Immature natural killer cell (primary cell): Measurements from ENCODE around the gene BAX. TPM values are rescaled to one million over a fixed set of nuclear protein-coding genes. Genes with fewer than 3 reads are reported as not detected.
"Not testable (repeated sequence)": the region's sequence is repeated elsewhere in the genome, so short reads cannot be mapped to it uniquely, and the experiment has no call there.

ENCODE experiments used
- DNase-seq, 3 donors: peaks; one replicate each; pipeline ENCODE4 v3.0.0; 2022; ENCODE audit warnings: mixed read lengths in 1 of 3
- H3K27ac Mint-ChIP-seq, 6 donors: one replicate each; pipeline ENCODE4 v1.8.0; 2020; ENCODE audit warnings: mixed read lengths in 6 of 6, mild to moderate bottlenecking in 5 of 6, inconsistent platforms in 4 of 6, moderate library complexity in 3 of 6
- H3K27me3 Mint-ChIP-seq, 3 donors: one replicate each; pipeline ENCODE4 v1.8.0; 2020 to 2021; ENCODE audit warnings: low read depth in 3 of 3, mild to moderate bottlenecking in 3 of 3, mixed read lengths in 3 of 3, moderate library complexity in 3 of 3, inconsistent platforms in 1 of 3
- H3K36me3 Mint-ChIP-seq, 3 donors: one replicate each; pipeline ENCODE4 v1.8.0; 2020; ENCODE audit warnings: mixed read lengths in 3 of 3, inconsistent platforms in 2 of 3, mild to moderate bottlenecking in 2 of 3
- H3K4me1 Mint-ChIP-seq, 2 donors: one replicate each; pipeline ENCODE4 v1.8.0; 2020; ENCODE audit warnings: inconsistent platforms in 2 of 2, mild to moderate bottlenecking in 2 of 2, mixed read lengths in 2 of 2, moderate library complexity in 1 of 2
- H3K4me3 Mint-ChIP-seq, 5 donors: one replicate each; pipeline ENCODE4 v1.8.0; 2020; ENCODE audit warnings: mild to moderate bottlenecking in 5 of 5, mixed read lengths in 5 of 5, inconsistent platforms in 3 of 5, moderate library complexity in 3 of 5
- H3K9me3 Mint-ChIP-seq, 6 donors: one replicate each; pipeline ENCODE4 v1.8.0; 2020; ENCODE audit warnings: mild to moderate bottlenecking in 6 of 6, mixed read lengths in 6 of 6, inconsistent platforms in 4 of 6, moderate library complexity in 3 of 6
- polyA plus RNA-seq, 3 donors: library from polyadenylated mRNA; unstranded; fragments of 300-500 nt; fragmentation: Illumina TruSeq; gene quantifications; one replicate each; pipeline ENCODE4 v1.2.3, GENCODE V29; 2021

The BAX gene
- 100 to 1,000 TPM in 2 of 3 donors, 10 to 100 TPM in 1; 88.6 to 137 (median 106) TPM for polyA plus RNA-seq

DNA sequence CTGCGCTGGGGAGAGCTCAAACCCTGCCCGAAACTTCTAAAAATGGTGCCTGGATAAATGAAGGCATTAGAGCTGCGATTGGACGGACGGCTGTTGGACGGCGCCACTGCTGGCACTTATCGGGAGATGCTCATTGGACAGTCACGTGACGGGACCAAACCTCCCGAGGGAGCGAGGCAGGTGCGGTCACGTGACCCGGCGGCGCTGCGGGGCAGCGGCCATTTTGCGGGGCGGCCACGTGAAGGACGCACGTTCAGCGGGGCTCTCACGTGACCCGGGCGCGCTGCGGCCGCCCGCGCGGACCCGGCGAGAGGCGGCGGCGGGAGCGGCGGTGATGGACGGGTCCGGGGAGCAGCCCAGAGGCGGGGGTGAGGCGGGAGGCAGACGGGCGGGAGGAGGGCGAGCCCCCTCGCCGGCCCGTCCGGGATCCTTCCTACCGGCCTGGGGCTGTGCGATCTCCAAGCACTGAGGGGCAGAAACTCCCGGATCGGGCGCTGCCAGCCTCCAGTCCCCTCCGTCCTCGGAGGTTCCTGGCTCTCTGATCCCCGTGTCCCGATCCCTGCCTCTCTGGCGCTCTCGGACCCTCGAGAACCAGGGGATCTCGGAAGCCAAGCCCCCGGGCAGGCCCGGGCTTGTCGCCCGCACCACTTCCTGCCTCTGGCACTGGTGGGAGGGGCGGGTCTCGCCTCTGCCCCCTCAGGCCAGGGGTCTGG, at the start of gene BAX:
BAX (plus strand) TSS at position 281 of the 713 bp plus-strand sequence; CDS start at position 335, 54 bp downstream.
- peak within 1 kb of the TSS; percentile 68 to 92 (median 87) for H3K27ac Mint-ChIP-seq
- peaks cover 23 to 33% of the 10 kb centered on the region in 2 donors for H3K4me1 Mint-ChIP-seq
- peaks cover 3 to 8% (median 5%) of the 10 kb centered on the region in 3 donors for H3K27me3 Mint-ChIP-seq
- H3K36me3 Mint-ChIP-seq: peaks cover 3 to 7% (median 4%) of the 10 kb centered on the region in 3 donors
- peak; percentile 79 to 81 (median 80) for DNase-seq
- no peaks in the 10 kb centered on the region for H3K9me3 Mint-ChIP-seq
- H3K4me3 Mint-ChIP-seq: peak within 1 kb of the TSS; percentile 93 to 96 (median 93)

DNA sequence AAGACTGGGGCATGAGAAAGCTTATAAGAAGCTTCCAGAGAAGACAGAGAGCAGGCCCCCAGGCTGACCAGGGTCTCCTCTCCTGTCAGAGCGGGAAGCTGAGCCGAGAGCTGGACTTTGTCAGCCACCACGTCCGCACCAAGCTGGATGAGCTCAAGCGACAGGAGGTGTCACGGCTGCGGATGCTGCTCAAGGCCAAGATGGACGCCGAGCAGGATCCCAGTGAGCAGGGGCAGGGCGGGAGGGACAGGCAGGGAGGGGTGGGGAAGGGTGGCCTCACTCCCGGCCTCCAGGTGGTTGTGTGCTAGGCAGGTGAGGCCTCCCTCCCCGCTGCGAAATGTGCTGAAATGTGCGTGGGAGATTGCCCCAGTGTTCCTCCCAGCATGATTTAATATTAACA, 49.0 kb upstream of the BAX start:
- H3K4me1 Mint-ChIP-seq: peaks cover 14 to 20% of the 10 kb centered on the region in 2 donors
- no peaks in the 10 kb centered on the region for H3K9me3 Mint-ChIP-seq
- no peak for DNase-seq
- H3K36me3 Mint-ChIP-seq: peaks cover 7 to 27% (median 10%) of the 10 kb centered on the region in 3 donors
- no peak overlapping the region for H3K27ac Mint-ChIP-seq
- H3K4me3 Mint-ChIP-seq: no peak overlapping the region
- H3K27me3 Mint-ChIP-seq: peaks cover 0 to 1% (median 0%) of the 10 kb centered on the region in 3 donors

DNA sequence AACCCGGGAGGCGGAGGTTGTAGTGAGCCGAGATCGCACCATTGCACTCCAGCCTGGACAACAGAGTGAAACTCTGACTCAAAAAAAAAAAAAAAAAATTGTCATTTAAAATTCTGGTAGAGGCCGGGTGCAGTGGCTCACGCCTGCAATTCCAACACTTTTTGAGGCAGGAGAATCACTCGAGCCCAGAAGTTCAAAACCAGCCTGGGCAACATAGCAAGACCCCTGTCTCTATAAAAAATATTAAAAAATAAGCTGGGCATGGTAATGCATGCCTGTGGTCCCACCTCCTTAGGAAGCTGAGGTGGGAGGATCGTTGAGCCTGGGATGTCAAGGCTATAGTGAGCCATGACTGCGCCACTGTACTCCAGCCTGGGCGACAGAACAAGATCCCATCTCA, 48.4 kb upstream of the BAX start:
- Mint-ChIP-seq H3K4me1 (peaks cover 7 to 14% of the 10 kb centered on the region in 2 donors), H3K27ac (no peak overlapping the region), H3K36me3 (peaks cover 4 to 31% (median 13%) of the 10 kb centered on the region in 3 donors), H3K27me3 (peaks cover 0 to 1% (median 0%) of the 10 kb centered on the region in 3 donors), H3K4me3 (no peak overlapping the region), H3K9me3 (no peaks in the 10 kb centered on the region)
- DNase-seq: no peak

DNA sequence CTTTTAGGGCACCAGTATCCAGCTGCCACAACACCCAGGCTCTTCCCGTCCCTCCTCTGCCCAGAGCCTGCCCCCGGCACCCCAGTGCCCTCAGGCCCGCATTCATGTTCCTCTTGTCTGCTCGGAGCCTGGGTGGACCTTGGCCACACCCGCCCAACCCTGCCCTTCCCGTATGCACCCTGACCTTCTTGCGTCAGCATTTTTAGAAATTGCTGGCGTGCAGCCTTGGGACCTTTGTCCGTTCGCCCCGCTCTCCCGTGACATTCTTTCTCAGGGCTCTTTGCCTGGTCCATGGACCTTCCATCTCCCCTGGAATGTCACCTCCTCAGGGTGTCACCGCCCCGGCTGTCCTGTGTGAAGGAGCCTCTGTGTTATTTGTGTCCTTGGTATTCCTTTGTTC, 47.0 kb upstream of the BAX start:
- H3K4me1 Mint-ChIP-seq: peaks cover under 1 to 2% of the 10 kb centered on the region in 2 donors
- no peak overlapping the region for H3K27ac Mint-ChIP-seq
- H3K9me3 Mint-ChIP-seq: no peaks in the 10 kb centered on the region
- H3K27me3 Mint-ChIP-seq: peaks cover 0 to 2% (median 0%) of the 10 kb centered on the region in 3 donors
- peaks cover 10 to 35% (median 18%) of the 10 kb centered on the region in 3 donors for H3K36me3 Mint-ChIP-seq
- DNase-seq: no peak
- no peak overlapping the region for H3K4me3 Mint-ChIP-seq

DNA sequence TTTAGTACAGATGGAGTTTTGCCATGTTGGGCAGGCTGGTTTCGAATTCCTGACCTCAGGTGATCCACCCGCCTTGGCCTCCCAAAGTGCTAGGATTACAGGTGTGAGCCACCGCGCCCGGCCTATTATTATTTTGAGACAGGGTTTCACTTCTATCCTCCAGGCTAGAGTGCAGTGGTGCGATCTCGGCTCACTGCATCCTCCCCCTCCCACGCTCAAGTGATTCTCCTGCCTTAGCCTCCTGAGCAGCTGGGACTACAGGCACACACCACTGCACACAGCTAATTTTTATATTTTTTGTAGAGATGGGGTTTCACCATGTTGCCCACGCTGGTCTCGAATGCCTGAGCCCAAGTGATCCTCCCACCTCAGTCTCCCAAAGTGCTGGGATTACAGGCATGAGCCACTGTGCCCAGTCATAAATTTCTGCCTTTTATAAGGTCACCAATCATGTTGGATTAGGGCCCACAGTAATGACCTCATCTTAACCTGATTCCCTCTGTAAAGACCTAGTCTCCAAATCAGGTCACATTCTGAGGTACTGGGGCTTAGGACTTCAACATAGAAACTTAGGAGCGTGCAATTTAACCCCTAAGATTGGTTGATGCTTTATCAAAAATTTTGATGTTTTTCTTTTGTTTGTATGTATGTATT, 45.1 kb upstream of the BAX start:
- not testable (repeated sequence) for H3K27me3 Mint-ChIP-seq, DNase-seq, H3K27ac Mint-ChIP-seq, H3K4me3 Mint-ChIP-seq, H3K9me3 Mint-ChIP-seq, H3K4me1 Mint-ChIP-seq
- H3K36me3 Mint-ChIP-seq: peaks cover 22 to 43% (median 29%) of the 10 kb centered on the region in 3 donors

DNA sequence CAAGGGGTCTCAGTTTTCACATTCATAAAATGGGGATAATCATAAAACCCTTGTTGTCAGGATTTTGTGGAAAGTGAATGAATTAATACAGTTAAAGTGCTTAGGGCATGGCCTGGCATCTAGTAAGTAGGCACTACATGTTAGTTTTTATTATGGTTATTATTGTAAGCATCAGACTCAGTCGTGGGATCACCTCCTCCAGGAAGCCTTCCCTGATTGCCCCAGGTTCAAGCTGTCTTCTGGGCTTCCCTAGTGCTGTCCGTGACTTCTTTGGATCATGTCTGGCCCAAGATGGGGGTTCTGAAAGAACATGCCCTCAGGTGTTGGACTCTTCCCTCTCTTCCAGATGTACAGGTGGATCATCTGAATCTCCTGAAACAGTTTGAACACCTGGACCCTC, 43.9 kb upstream of the BAX start:
- Mint-ChIP-seq H3K9me3 (no peaks in the 10 kb centered on the region), H3K36me3 (peaks cover 24 to 45% (median 25%) of the 10 kb centered on the region in 3 donors), H3K27ac (no peak overlapping the region), H3K4me1 (no peaks in the 10 kb centered on the region), H3K4me3 (no peak overlapping the region), H3K27me3 (peaks cover 0 to 2% (median 0%) of the 10 kb centered on the region in 3 donors)
- no peak for DNase-seq

DNA sequence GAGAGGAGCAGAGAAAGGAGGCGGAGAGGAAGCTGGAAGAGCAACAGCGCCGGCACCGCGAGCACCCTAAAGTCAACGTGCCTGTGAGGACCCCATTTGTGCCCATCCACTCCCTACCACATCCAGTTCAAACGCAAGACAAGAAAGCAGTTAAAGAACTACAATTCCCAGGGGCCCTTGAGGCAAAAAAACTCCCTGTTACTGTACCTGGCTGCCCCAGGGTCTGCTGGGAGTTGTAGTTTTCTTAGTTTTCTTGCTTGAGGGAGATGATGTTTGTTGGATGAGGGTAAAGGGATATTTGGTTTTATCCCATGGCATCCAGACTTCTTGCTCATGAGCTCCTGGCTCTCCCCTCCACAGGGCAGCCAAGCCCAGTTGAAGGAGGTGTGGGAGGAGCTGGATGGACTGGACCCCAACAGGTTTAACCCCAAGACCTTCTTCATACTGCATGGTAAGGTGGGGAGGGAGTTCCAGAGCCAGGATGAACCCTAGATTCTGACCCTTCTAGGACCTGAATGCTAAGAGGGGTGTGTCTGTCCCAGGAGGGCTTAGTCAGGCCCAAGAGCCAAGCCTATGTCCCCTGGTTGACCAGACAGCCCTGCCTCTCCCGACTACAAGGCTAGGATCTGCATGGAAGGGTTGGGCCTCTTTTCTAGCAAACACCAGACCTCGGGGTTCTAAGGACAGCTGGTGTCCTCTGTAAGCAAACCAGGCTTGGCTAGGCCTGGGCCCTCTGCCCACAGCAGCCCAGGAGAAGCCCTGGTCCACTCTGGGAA, 41.4 kb upstream of the BAX start:
- H3K27ac Mint-ChIP-seq: peak overlapping the region in 1 of 6 donors; percentile 40
- H3K4me1 Mint-ChIP-seq: no peaks in the 10 kb centered on the region

GRCh38 chr19:48914181-48914580, 40.5 kb upstream of the BAX start:
- H3K27me3 Mint-ChIP-seq: peaks cover 0 to 3% (median 0%) of the 10 kb centered on the region in 3 donors
- H3K27ac Mint-ChIP-seq: no peak overlapping the region
- no peak overlapping the region for H3K4me3 Mint-ChIP-seq
- H3K4me1 Mint-ChIP-seq: no peaks in the 10 kb centered on the region
- no peak for DNase-seq
- H3K36me3 Mint-ChIP-seq: peaks cover 21 to 31% (median 23%) of the 10 kb centered on the region in 3 donors
- H3K9me3 Mint-ChIP-seq: no peaks in the 10 kb centered on the region

More for the DNA sequence above, 41.4 kb upstream of the BAX start:
- H3K36me3 Mint-ChIP-seq: peaks cover 21 to 38% (median 23%) of the 10 kb centered on the region in 3 donors
- DNase-seq: peak in 2 of 3 donors; percentile 7 to 20
- no peak overlapping the region for H3K4me3 Mint-ChIP-seq
- peaks cover 0 to 2% (median 0%) of the 10 kb centered on the region in 3 donors for H3K27me3 Mint-ChIP-seq
- H3K9me3 Mint-ChIP-seq: no peaks in the 10 kb centered on the region

DNA sequence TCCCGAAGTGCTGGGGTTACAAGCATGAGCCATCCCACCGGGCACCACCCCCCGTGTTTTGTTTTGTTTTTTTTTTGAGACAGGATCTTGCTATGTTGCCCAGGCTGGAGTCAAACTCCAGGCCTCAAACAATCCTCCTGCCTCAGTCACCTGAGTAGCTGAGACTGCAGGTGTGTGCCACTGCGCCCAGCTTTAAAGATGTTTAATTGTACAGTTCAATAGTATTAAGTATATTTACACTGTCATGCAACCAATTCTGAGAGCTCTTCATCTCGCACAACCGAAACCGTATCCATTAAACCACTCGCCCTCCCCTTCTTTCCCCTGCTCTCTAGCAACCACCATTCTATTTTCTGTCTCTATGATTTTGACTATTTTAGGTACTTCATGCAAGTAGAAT, 38.9 kb upstream of the BAX start:
- H3K27ac Mint-ChIP-seq: peak overlapping the region in 1 of 6 donors; percentile 54
- DNase-seq: no peak

DNA sequence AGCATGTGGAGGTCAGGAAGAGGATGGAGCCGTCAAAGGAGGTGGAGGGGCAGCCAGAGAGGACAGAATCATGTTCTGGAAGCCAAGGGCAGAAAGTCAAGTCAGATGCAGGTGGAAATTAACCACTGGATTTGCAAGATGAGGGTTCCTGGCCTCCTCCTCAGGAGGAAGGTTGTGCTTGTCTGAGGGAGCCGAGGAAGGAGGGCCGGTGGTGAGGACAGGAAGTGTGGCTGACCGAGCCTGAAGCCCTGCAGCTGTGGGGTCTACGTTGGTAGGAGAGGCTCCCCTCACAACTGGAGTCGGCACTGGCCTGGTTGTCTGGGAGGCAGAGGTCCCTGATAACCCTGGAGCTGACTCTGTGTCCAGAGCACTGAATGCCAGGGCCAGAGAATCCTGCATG, 36.6 kb upstream of the BAX start:
- no peak overlapping the region for H3K27ac Mint-ChIP-seq
- H3K36me3 Mint-ChIP-seq: peaks cover 8 to 17% (median 13%) of the 10 kb centered on the region in 3 donors
- DNase-seq: no peak

More for the DNA sequence above, 38.9 kb upstream of the BAX start:
- Mint-ChIP-seq H3K36me3 (peaks cover 17 to 30% (median 23%) of the 10 kb centered on the region in 3 donors), H3K9me3 (no peaks in the 10 kb centered on the region), H3K27me3 (peaks cover 0 to 3% (median 0%) of the 10 kb centered on the region in 3 donors), H3K4me3 (no peak overlapping the region), H3K4me1 (no peaks in the 10 kb centered on the region)

GRCh38 chr19:48918801-48919247, 35.9 kb upstream of the BAX start:
- Mint-ChIP-seq H3K4me3 (no peak overlapping the region), H3K36me3 (peaks cover 7 to 14% (median 10%) of the 10 kb centered on the region in 3 donors), H3K4me1 (no peaks in the 10 kb centered on the region), H3K27ac (no peak overlapping the region), H3K9me3 (no peaks in the 10 kb centered on the region), H3K27me3 (peaks cover 0 to 2% (median 1%) of the 10 kb centered on the region in 3 donors)
- no peak for DNase-seq

More for the DNA sequence above, 36.6 kb upstream of the BAX start:
- Mint-ChIP-seq H3K4me1 (no peaks in the 10 kb centered on the region), H3K27me3 (peaks cover 0 to 2% (median 1%) of the 10 kb centered on the region in 3 donors), H3K4me3 (no peak overlapping the region), H3K9me3 (no peaks in the 10 kb centered on the region)

DNA sequence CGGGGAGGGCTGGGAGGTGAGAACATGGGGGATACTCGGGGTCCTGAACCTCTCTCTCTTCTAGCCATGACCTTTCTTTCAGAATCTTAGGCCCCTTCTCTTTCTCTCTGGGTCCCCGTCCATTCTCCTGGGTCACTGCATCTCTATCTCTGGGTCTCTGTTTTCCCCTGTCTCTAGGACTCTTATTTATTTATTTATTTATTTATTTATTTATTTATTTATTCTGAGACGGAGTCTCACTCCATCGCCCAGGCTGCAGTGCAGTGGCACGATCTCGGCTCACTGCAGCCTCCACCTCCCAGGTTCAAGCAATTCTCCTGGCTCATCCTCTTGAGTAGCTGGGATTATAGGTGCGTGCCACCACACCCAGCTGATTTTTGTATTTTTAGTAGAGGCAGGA, 35.4 kb upstream of the BAX start:
- H3K4me1 Mint-ChIP-seq, H3K4me3 Mint-ChIP-seq, H3K27ac Mint-ChIP-seq, H3K9me3 Mint-ChIP-seq, DNase-seq, H3K27me3 Mint-ChIP-seq: not testable (repeated sequence)
- H3K36me3 Mint-ChIP-seq: peaks cover 5 to 11% (median 7%) of the 10 kb centered on the region in 3 donors

DNA sequence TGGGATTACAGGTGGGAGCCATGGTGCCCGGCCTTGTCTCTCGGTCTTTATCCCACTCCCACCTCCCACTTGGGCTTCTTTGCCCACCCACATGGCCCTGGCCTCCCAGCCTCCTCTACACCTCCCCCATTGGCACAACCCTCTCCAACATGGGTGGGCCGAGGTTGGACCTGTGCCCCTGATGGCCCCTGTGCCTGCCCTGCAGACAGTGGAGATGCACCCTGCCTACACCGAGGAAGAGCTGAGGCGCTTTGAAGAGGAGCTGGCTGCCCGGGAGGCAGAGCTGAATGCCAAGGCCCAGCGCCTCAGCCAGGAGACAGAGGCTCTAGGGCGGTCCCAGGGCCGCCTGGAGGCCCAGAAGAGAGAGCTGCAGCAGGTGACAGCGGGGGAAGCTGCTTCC, 33.7 kb upstream of the BAX start:
- no peak overlapping the region for H3K4me3 Mint-ChIP-seq
- no peak for DNase-seq
- no peak overlapping the region for H3K27ac Mint-ChIP-seq
- no peaks in the 10 kb centered on the region for H3K4me1 Mint-ChIP-seq
- H3K9me3 Mint-ChIP-seq: no peaks in the 10 kb centered on the region
- peaks cover 0 to 4% (median 2%) of the 10 kb centered on the region in 3 donors for H3K27me3 Mint-ChIP-seq
- H3K36me3 Mint-ChIP-seq: peaks cover 2 to 5% (median 3%) of the 10 kb centered on the region in 3 donors
